Spleen (tissue), 7 donors: ENCODE measurements around the gene COL19A1.

ENCODE experiments used
- CTCF ChIP-seq, 11 experiments: fragments of 200-600 bp in 7 of 11; fragments of 450-650 bp in 4 of 11; sonication (generic) in 4 of 11; IDR thresholded peaks in 8 of 11; conservative IDR thresholded peaks in 3 of 11; 1 replicate in 7 of 11; 2 replicates in 4 of 11; pipeline versions ENCODE4 v1.4.0 to v1.8.0; 2016 to 2021; ENCODE audit warnings: antibody characterized with exemption in 11 of 11, inconsistent platforms in 4 of 11, mild to moderate bottlenecking in 1 of 11
- POLR2A ChIP-seq, 3 donors: fragments of 450-650 bp; IDR thresholded peaks; one replicate each; pipeline ENCODE4 v1.5.1; 2017; ENCODE audit warnings: antibody characterized with exemption in 3 of 3, mild to moderate bottlenecking in 1 of 3
- POLR2AphosphoS5 ChIP-seq, 3 donors: sonication (generic); formaldehyde crosslinking; IDR thresholded peaks; one replicate each; pipeline ENCODE4 v1.5.1; 2017; ENCODE audit warnings: antibody characterized with exemption in 3 of 3
- donor health status: DM: no; HTN: no; CAD: no; lungs with moderate emphysema.
- donor health status: DM: no; HTN: no; CAD: no.
- donor health status: DM: no; HTN: no; CAD: no.

DNA sequence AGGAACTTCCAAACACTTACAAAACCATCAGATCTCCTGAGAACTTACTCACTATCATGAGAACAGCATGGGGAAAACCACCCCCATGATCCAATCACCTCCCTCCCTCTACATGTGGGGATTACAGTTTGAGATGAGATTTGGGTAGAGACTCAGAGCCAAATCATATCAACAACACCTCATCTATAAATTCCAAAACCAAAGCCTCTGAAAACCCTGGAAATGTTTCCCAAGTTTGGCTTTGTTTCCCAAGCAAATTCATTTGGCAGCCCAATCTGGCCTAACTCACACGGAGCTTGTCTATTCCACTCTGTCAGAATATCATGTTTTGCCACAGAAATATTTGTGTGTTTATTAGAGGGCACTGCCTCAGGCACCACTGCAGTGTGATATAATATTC lies 293.9 kb downstream of the COL19A1 start:
- TF ChIP-seq CTCF (IDR thresholded peaks at IDR 0.05 in 8 of 11, conservative IDR thresholded peaks at IDR 0.05 in 3 of 11) (no peak), POLR2AphosphoS5 (IDR thresholded peaks at IDR 0.05) (no peak), POLR2A (IDR thresholded peaks at IDR 0.05) (no peak)
